Bronchial epithelial cell (primary cell): Measurements from ENCODE around the gene OR6J1. TPM values are rescaled to one million over a fixed set of nuclear protein-coding genes. Genes with fewer than 3 reads are reported as not detected.

ENCODE experiments used
- DNase-seq: peaks from one replicate; pipeline ENCODE4 v3.0.0-alpha.2; 2010; ENCODE audit warnings: low read depth
- FAIRE-seq: peaks from 2 replicates; lab custom pipeline; 2011; peaks lifted over from hg19 to GRCh38; lab: Jason Lieb, UNC
- H3K27me3 ChIP-seq: 2 replicates; pipeline ENCODE4 v1.5.1; 2011; ENCODE audit warnings: low read length; ENCODE audit not compliant: control insufficient read depth, insufficient read depth
- H3K36me3 ChIP-seq: 2 replicates; pipeline ENCODE4 v1.5.1; 2011; ENCODE audit warnings: low read length; ENCODE audit not compliant: control insufficient read depth, insufficient read depth
- H3K4me3 ChIP-seq: 2 replicates; pipeline ENCODE4 v1.5.1; 2011; ENCODE audit warnings: mild to moderate bottlenecking, low read depth, low read length, control low read depth
- total RNA-seq: library from RNA; depleted of rRNA; stranded (reverse); fragments of >200 nt; gene quantifications from 2 replicates; pipeline ENCODE4 v1.2.1, GENCODE V29; 2014
- TF ChIP-seq, protein P1 (sequence below): IDR thresholded peaks from 2 replicates; pipeline ENCODE4 v1.5.1; 2011; ENCODE audit warnings: mild to moderate bottlenecking, moderate library complexity, low read length, control low read depth, inconsistent platforms; ENCODE audit not compliant: insufficient read depth, severe bottlenecking

OR6J1 gene
- total RNA-seq, 1 donor from 2014 or later = not detected

DNA sequence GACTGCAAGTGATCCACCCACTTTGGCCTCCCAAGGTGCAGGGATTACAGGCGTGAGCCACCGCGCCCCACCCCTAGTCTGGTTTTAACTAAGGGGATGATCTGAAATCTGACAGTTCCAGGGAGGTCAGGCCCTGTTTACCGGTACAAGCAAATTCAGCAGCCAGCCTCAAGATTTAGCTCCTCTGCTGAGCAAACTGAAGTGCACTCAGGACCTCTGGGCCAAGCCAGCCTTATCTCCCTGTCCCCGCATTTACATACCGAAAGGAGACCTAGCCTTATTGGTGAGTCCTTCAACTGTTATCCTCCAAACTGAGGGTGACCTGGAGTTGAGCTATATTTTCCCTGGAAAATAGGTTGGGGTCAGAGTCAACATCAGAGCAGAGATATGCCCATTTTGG lies 46.9 kb downstream of the OR6J1 start:
- no peak for DNase-seq
- H3K27me3 ChIP-seq = no peaks in the 10 kb centered on the region
- TF ChIP-seq, protein P1, sequence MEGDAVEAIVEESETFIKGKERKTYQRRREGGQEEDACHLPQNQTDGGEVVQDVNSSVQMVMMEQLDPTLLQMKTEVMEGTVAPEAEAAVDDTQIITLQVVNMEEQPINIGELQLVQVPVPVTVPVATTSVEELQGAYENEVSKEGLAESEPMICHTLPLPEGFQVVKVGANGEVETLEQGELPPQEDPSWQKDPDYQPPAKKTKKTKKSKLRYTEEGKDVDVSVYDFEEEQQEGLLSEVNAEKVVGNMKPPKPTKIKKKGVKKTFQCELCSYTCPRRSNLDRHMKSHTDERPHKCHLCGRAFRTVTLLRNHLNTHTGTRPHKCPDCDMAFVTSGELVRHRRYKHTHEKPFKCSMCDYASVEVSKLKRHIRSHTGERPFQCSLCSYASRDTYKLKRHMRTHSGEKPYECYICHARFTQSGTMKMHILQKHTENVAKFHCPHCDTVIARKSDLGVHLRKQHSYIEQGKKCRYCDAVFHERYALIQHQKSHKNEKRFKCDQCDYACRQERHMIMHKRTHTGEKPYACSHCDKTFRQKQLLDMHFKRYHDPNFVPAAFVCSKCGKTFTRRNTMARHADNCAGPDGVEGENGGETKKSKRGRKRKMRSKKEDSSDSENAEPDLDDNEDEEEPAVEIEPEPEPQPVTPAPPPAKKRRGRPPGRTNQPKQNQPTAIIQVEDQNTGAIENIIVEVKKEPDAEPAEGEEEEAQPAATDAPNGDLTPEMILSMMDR = no peak
- FAIRE-seq = no peak
- H3K36me3 ChIP-seq = peaks cover 8% of the 10 kb centered on the region
- no peak overlapping the region for H3K4me3 ChIP-seq

DNA sequence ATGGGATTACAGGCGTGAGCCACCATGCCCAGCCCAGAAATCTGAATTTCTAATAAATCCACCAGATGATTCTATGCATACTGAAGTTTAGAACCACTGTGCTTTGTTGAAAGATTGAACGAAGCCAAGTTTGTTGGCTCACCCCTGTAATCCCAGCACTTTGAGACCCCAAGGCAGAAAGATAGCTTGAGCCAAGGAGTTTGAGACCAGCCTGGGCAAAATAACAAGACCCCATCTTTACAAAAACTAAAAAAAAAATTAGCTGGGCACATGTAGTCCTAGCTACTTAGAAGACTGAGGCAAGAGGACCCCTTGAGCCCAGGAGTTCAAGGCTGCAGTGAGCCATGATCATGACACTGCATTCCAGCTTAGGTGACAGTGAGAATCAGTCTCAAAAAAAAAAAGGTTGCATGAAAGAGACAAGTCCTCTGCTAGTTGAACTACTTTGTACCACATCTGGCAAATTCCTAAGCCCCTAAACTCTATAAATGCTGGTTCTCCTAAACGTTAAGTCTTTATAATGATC lies 47.7 kb downstream of the OR6J1 start:
- DNase-seq (no peak), FAIRE-seq (no peak)
- no peaks in the 10 kb centered on the region for H3K27me3 ChIP-seq
- H3K4me3 ChIP-seq = no peak overlapping the region
- H3K36me3 ChIP-seq = peaks cover under 1% of the 10 kb centered on the region
- TF ChIP-seq, protein P1 = no peak

DNA sequence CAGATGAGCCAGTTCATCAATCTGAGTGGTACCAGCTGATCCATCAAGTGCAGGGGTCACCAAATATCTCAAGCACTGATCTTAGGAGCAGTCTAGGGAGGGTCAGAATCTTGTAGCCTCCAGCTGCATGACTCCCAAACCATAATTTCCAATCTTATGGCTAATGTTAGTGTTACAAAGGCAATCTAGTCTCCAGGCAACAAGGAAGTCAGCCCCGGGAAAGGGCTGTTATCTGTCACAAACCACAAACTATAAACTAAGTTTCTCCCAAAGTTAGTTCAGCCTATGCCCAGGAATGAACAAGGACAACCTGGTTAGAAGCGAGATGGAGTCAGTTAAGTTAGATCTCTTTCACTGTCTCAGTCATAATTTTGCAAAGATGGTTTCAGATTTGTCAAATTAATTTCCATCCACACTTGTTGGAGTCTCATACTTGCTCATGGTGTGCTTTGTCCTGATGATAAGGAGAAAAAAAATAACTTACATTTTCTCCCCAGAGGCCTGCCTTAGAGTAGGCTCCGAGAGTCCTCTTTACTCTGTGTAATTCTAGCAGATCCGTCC lies 49.9 kb downstream of the OR6J1 start:
- TF ChIP-seq, protein P1 = no peak
- FAIRE-seq (no peak), DNase-seq (no peak)
- no peaks in the 10 kb centered on the region for H3K36me3 ChIP-seq
- H3K27me3 ChIP-seq = no peaks in the 10 kb centered on the region
- H3K4me3 ChIP-seq = no peak overlapping the region

DNA sequence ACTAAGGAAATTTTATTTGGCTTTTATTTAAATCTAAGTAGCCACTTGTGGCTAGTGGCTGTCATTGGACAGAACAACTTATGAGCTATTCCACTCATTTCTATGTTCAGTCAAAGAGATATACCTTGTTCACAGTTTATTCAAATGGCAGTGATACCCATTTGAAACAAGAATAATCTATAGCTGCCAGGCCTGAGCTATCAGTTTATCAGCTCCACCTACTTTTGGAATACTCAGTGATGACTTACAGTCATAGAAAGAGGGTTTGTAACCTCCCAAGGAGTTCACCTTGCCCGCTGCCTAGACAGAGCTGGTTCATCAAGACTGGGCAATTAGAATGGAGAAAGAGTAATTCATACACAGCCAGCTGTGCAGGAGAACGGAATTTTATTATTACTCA lies 50.6 kb downstream of the OR6J1 start:
- FAIRE-seq (no peak), DNase-seq (no peak)
- TF ChIP-seq, protein P1 = no peak
- H3K27me3 ChIP-seq = no peaks in the 10 kb centered on the region
- no peaks in the 10 kb centered on the region for H3K36me3 ChIP-seq
- no peak overlapping the region for H3K4me3 ChIP-seq

DNA sequence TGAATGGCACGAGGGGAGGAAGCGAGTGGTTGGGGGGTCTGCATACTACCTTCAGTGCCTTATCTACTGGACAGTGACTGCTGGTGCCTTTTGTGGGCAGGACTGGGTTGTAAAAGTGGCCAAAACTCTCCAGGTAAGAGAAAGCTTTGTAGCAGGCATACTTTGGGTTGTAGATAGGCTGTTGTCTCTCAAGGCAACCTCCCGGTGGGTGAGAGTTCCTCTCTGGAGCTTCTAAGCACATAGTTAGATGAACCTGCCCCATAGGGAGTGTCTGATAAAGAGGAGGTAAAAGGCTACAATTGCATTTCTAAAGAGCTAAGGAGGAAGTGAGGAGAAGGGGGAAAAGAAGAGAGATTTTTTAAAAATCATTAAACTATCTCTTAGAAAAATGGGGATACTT lies 51.0 kb downstream of the OR6J1 start:
- Histone ChIP-seq H3K36me3 (no peaks in the 10 kb centered on the region), H3K4me3 (no peak overlapping the region), H3K27me3 (no peaks in the 10 kb centered on the region)
- FAIRE-seq = no peak
- DNase-seq = no peak
- TF ChIP-seq, protein P1 = no peak
